BE2C (cell line): Measurements from ENCODE around the gene MPND.

ENCODE experiments used
- DNase-seq: peaks from one replicate; pipeline ENCODE4 v3.0.0-alpha.2; 2020
- H3K27me3 ChIP-seq: fragments of 250-450 bp; sonication (Bioruptor Pico); 2 replicates; pipeline ENCODE4 v1.5.1; 2020; ENCODE audit warnings: mild to moderate bottlenecking
- H3K36me3 ChIP-seq: fragments of 250-450 bp; sonication (Bioruptor Pico); 2 replicates; pipeline ENCODE4 v1.5.1; 2020; ENCODE audit warnings: mild to moderate bottlenecking
- H3K4me1 ChIP-seq: fragments of 250-450 bp; sonication (Bioruptor Pico); 2 replicates; pipeline ENCODE4 v1.5.1; 2020
- H3K4me3 ChIP-seq: 2 replicates; pipeline ENCODE4 v1.5.1; 2011; ENCODE audit warnings: low read depth, low read length
- H3K9me3 ChIP-seq: fragments of 250-450 bp; sonication (Bioruptor Pico); 2 replicates; pipeline ENCODE4 v1.5.1; 2020
- TF ChIP-seq, protein P1 (sequence below): IDR thresholded peaks from 2 replicates; pipeline ENCODE4 v1.5.1; 2012; ENCODE audit warnings: mild to moderate bottlenecking, low read depth, low read length

Gene MPND

DNA sequence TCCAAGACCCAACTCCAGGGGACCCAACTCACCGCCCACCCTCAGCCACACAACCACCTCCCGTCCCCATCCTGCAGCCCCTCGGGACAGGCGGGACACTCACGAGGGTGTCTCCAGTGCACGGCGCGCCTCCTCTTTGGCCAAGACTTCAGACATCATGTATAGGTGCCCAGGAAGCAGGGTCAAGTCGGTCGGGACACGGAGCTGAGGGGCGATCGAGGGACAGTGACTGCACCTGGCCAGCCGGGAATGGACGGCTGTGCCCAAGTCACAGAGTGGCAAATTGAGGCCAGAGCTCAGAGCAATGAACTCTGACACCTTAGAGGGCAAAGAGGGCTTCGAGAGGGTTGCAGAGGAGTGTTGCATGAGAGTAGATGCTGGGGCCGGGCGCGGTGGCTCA, 13.5 kb upstream of the MPND start:
- H3K4me3 ChIP-seq, result no peak overlapping the region
- TF ChIP-seq, protein P1, sequence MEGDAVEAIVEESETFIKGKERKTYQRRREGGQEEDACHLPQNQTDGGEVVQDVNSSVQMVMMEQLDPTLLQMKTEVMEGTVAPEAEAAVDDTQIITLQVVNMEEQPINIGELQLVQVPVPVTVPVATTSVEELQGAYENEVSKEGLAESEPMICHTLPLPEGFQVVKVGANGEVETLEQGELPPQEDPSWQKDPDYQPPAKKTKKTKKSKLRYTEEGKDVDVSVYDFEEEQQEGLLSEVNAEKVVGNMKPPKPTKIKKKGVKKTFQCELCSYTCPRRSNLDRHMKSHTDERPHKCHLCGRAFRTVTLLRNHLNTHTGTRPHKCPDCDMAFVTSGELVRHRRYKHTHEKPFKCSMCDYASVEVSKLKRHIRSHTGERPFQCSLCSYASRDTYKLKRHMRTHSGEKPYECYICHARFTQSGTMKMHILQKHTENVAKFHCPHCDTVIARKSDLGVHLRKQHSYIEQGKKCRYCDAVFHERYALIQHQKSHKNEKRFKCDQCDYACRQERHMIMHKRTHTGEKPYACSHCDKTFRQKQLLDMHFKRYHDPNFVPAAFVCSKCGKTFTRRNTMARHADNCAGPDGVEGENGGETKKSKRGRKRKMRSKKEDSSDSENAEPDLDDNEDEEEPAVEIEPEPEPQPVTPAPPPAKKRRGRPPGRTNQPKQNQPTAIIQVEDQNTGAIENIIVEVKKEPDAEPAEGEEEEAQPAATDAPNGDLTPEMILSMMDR, result no peak
- H3K9me3 ChIP-seq, result peaks cover 4% of the 10 kb centered on the region; the same call in 1 of the 2 replicates
- no peaks in the 10 kb centered on the region for H3K27me3 ChIP-seq
- H3K4me1 ChIP-seq, result peaks cover 2% of the 10 kb centered on the region
- no peak for DNase-seq
- no peaks in the 10 kb centered on the region for H3K36me3 ChIP-seq

DNA sequence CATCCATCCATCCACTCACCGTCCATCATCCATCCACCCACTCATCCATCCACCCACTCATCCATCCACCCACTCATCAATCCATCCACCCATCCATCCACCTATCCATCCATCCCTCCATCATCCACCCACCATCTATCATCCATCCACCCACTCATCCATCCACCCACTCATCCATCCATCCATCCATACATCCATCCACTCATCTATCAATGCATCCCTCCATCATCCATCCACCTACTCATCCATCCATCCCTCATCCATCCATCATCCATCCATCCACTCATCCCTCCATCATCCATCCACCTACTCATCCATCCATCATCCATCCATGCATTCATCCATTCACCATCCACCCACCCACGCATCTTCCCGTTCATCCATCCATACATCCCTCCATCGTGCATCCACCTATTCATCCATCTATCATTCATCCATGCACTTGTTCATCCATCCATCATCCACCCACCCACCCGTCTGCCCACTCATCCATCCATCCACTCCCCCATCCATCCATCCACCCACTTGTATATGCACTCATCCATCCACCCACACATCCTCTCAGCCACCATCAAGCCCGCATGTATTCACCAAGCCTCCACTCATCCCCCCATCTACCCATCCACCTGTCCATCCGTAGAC, 8.3 kb upstream of the MPND start:
- TF ChIP-seq, protein P1, result no peak
- H3K4me1 ChIP-seq, result no peaks in the 10 kb centered on the region
- H3K9me3 ChIP-seq, result no peaks in the 10 kb centered on the region
- no peaks in the 10 kb centered on the region for H3K27me3 ChIP-seq
- DNase-seq, result no peak
- no peak overlapping the region for H3K4me3 ChIP-seq
- H3K36me3 ChIP-seq, result no peaks in the 10 kb centered on the region

DNA sequence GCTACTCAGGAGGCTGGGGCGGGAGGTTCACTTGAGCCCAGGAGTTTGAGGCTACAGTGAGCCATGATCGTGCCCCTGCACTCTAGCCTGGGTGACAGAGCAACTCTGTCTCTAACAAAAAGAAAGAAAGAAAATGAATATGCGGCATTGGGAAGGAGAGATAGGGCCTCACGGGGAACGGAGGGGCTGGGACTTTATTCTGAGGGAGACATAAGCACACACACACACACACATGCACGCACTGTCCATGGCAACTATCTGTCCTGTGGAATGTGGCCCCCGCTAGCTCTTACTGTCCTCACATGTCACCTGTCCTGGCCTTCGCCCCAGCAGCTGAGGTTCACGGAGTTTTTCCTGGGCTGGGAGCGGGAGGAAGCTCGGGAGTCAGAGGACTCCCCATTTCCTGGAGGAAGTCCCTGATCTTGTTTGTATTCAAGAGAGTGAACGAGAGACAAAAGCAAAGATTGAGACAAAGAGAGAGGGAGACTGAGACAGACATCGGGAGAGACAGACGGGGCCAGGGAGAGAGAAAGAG, 5.4 kb upstream of the MPND start:
- Histone ChIP-seq H3K4me3 (no peak overlapping the region), H3K4me1 (peaks cover 4% of the 10 kb centered on the region; the same call in 1 of the 2 replicates), H3K27me3 (no peaks in the 10 kb centered on the region), H3K9me3 (no peaks in the 10 kb centered on the region), H3K36me3 (no peaks in the 10 kb centered on the region)
- TF ChIP-seq, protein P1, result no peak
- no peak for DNase-seq

DNA sequence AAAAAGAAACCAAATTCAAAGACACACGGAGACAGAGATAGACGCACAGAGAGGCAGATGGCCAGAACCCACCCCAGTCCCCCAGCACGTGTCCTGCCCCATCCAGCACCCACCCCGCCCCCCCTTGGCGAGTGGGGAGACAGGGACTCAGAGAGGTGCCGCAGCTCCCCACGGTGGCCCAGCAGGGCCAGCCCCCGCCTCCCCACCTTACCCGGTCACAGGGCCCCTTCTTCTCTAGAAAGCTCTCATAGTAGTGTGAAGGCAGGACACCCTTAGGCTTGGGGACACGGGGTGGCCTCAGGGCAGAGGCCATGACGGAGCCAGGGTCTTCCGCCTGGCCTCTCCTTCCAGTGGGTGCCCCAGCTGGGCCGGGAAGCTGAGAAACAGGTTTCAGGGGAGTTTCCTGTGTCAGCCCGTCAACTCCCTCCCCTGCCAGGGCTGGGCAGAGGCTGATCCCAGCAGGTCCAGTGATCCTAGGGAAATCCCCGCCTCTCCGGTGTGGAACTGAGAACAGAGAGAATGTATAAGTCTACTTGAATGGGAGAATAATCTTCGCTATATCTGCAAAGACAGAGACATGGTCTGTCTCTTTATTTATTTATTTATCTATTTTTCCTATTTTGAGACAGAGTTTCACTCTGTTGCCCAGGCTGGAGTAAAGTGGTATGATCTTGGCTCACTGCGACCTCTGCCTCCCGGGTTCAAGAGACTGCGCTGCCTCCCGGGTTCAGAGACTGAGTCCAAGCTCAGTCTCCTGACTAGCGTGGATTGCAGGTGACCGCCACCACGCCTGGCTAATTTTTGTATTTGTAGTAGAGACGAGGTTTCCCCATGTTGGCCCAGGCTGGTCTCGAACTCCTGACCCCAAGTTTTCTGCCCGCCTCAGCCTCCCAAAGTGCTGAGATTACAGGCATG, 4.7 kb upstream of the MPND start, which contains the start of gene STAP2:
Gene STAP2, minus strand, starts transcription at position 387 of the 915 bp plus-strand sequence. Its CDS starts 74 bp downstream, at position 313.
- Histone ChIP-seq H3K4me3 (no peak within 1 kb of the TSS), H3K27me3 (no peaks in the 10 kb centered on the region), H3K4me1 (peaks cover 4% of the 10 kb centered on the region; the same call in 1 of the 2 replicates), H3K9me3 (no peaks in the 10 kb centered on the region), H3K36me3 (no peaks in the 10 kb centered on the region)
- DNase-seq, result no peak
- TF ChIP-seq, protein P1, result no peak

DNA sequence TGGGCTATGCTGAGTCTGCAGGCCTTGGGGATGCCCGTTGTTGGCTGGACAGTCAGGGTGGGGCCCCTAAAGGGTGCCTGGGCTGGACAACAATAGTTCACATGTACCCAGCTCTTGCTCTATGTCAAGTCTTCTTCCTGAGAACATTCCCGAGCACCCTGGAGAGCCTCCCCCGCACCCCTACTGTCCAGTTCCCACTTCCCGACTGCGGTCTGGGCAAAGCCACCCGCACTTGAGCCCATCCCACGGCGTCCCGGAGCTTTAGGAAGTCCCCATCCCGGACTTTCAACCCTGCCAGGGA, 1.1 kb upstream of the MPND start:
- peaks cover 4% of the 10 kb centered on the region; the same call in 1 of the 2 replicates for H3K4me1 ChIP-seq
- TF ChIP-seq, protein P1, result no peak
- peaks cover 5% of the 10 kb centered on the region for H3K36me3 ChIP-seq
- no peaks in the 10 kb centered on the region for H3K9me3 ChIP-seq
- H3K4me3 ChIP-seq, result peak overlapping the region; percentile 48
- no peaks in the 10 kb centered on the region for H3K27me3 ChIP-seq
- no peak for DNase-seq
